ENCODE data around the gene LRP8. TPM values are rescaled to one million over a fixed set of nuclear protein-coding genes. Genes with fewer than 3 reads are reported as not detected.

Gene LRP8
- total RNA-seq, 1 experiment from 2014 or later: 56.3 TPM

- RAD21 ChIA-PET (ENCODE audit: low non-redundant PET in 1 of 2, low total read pairs in 2 of 2, uncharacterized antibody in 2 of 2, unreplicated experiment in 2 of 2): no interaction called here
- CTCF ChIA-PET: interaction anchor here (0.7 kb wide), 1 partner anchor 113 kb away, joined by 3 read pairs; no protein-coding TSS in a partner anchor
- no TSS peak for BruUV-seq (replicated peaks)
Observed at GRCh38 chr1:53285546-53285945, 42.3 kb downstream of the LRP8 start.

More at GRCh38 chr1:53285546-53285945, 42.3 kb downstream of the LRP8 start:
- H3K27me3 ChIP-seq (ENCODE audit: insufficient read depth, low read length): no peaks in the 10 kb centered on the region
- no peak overlapping the region for H3K27ac ChIP-seq (ENCODE audit: low read depth, low read length)
- no peak overlapping the region for H3K4me3 ChIP-seq (replicated peaks in 1 of 2; ENCODE audit: low read depth in 1 of 2, low read length in 2 of 2)
- no peak overlapping the region for H3K4me2 ChIP-seq (ENCODE audit: low read length)
- TF ChIP-seq ZBTB33 (IDR thresholded peaks at IDR 0.05; ENCODE audit: extremely low read depth, insufficient replicate concordance, low read length) (no peak), RAD21 (IDR thresholded peaks at IDR 0.05; ENCODE audit: low read depth) (no peak), CBX3 (IDR thresholded peaks at IDR 0.05; ENCODE audit: low read depth) (no peak), REST (IDR thresholded peaks at IDR 0.05; ENCODE audit: low read depth) (no peak), SRF (IDR thresholded peaks at IDR 0.05; ENCODE audit: low read depth) (no peak), ZNF274 (IDR thresholded peaks at IDR 0.05; ENCODE audit: low read depth, low read length) (no peak), EZH2 (IDR thresholded peaks at IDR 0.05) (no peak), JUND (IDR thresholded peaks at IDR 0.05) (no peak), YY1 (IDR thresholded peaks at IDR 0.05; ENCODE audit: extremely low read depth, insufficient replicate concordance, low read depth, low read length) (no peak), POLR2A (IDR thresholded peaks at IDR 0.05; ENCODE audit: borderline replicate concordance, extremely low read depth, insufficient read depth, insufficient read length) (no peak)
- H3K4me1 ChIP-seq (ENCODE audit: control insufficient read depth in 1 of 2, insufficient read depth in 2 of 2, low read length in 2 of 2): no peaks in the 10 kb centered on the region
- DNase-seq (ENCODE audit: low read depth, low spot score): no peak
- no peaks in the 10 kb centered on the region for H3K9me3 ChIP-seq (ENCODE audit: control insufficient read depth in 1 of 2, insufficient read depth in 1 of 2, low read depth in 1 of 2, low read length in 2 of 2)
- no peaks in the 10 kb centered on the region for H4K20me1 ChIP-seq (ENCODE audit: insufficient read depth)
- H3K79me2 ChIP-seq (ENCODE audit: insufficient read depth, low read length): no peaks in the 10 kb centered on the region
- no peak overlapping the region for H2AFZ ChIP-seq (ENCODE audit: low read depth, low read length, poor library complexity, severe bottlenecking)
- no peaks in the 10 kb centered on the region for H3K9me2 ChIP-seq (ENCODE audit: insufficient read depth)
- POLR2A ChIA-PET: no interaction called here
- H3K36me3 ChIP-seq (ENCODE audit: control insufficient read depth in 1 of 2, insufficient read depth in 2 of 2, low read length in 2 of 2): peaks cover 2 to 28% of the 10 kb centered on the region in 2 experiments; a peak in 3 of 4 replicates
- ATAC-seq: no peak
- intact Hi-C loops (cut with micrococcal nuclease): no loop called here
- no peak overlapping the region for H3K9ac ChIP-seq (ENCODE audit: low read length)
